Ectodermal cell (in vitro differentiated cells): ENCODE results near the gene JUND.
A peak's percentile ranks its signal among the peaks of the same experiment; 100 is the strongest.

ENCODE experiments used
- H3K27ac ChIP-seq: 2 replicates; pipeline ENCODE4 v1.7.0; 2013; ENCODE audit warnings: mild to moderate bottlenecking, low read depth, low read length; ENCODE audit not compliant: insufficient read depth, poor library complexity, severe bottlenecking
- H3K27me3 ChIP-seq: 2 replicates; pipeline ENCODE4 v1.7.0; 2013; ENCODE audit warnings: mild to moderate bottlenecking, low read length; ENCODE audit not compliant: insufficient read depth, control insufficient read depth, poor library complexity, severe bottlenecking
- H3K36me3 ChIP-seq: one replicate; pipeline ENCODE4 v1.7.0; 2013; ENCODE audit warnings: low read length; ENCODE audit not compliant: control insufficient read depth, insufficient read depth
- H3K4me1 ChIP-seq: one replicate; pipeline ENCODE4 v1.7.0; 2013; ENCODE audit warnings: low read length; ENCODE audit not compliant: control insufficient read depth, insufficient read depth
- H3K4me3 ChIP-seq: 2 replicates; pipeline ENCODE4 v1.7.0; 2013; ENCODE audit warnings: low read depth, low read length, control low read depth; ENCODE audit not compliant: insufficient read depth
- H3K9me3 ChIP-seq: 2 replicates; pipeline ENCODE4 v1.7.0; 2013; ENCODE audit warnings: mild to moderate bottlenecking, low read length, moderate library complexity; ENCODE audit not compliant: control insufficient read depth
- WGBS, 2 experiments: methylation state at CpG; one replicate each; pipeline ENCODE4 v1.1.7; 2013; ENCODE audit warnings: missing lambda C conversion rate in 2 of 2; 5-methylcytosine and 5-hydroxymethylcytosine counted together

Gene JUND

GRCh38 chr19:18245297-18245696 lies 36.1 kb downstream of the JUND start:
- Histone ChIP-seq H3K4me3 (no peak overlapping the region), H3K27me3 (no peaks in the 10 kb centered on the region), H3K4me1 (no peaks in the 10 kb centered on the region), H3K27ac (no peak overlapping the region), H3K9me3 (no peaks in the 10 kb centered on the region), H3K36me3 (no peaks in the 10 kb centered on the region)
- 77 to 78% methylated on average over 7 of the region's 7 CpGs for WGBS, 2 experiments

- no peaks in the 10 kb centered on the region for H3K4me1 ChIP-seq
- H3K9me3 ChIP-seq, result no peaks in the 10 kb centered on the region
- peaks cover 7% of the 10 kb centered on the region for H3K27me3 ChIP-seq
- 41 to 44% methylated on average over 12 of the region's 12 CpGs for WGBS, 2 experiments
- no peak overlapping the region for H3K27ac ChIP-seq
- no peak overlapping the region for H3K4me3 ChIP-seq
- H3K36me3 ChIP-seq, result no peaks in the 10 kb centered on the region
These were observed 42.1 kb downstream of the JUND start for GRCh38 chr19:18239303-18239702.

DNA sequence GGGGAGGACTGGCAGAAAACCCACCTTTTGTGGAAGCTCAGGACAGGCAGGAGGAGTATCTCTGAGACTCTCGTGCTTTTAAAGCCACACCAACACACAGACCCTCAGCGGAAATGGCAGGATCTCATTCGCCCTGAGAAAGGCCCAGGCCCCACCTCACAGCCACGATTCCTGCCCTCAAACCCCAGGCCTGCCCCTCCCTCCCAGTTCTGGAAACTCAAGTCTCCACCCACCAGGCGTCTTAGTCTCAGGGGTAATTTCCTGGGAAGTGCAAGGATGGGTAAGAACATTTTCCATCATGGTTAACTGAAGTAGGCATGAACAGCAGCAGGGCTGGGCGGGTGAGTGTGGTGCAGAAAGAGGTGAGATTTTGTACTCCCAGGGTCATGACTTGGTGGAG lies 47.2 kb downstream of the JUND start:
- 49 to 52% methylated on average over 6 of the region's 6 CpGs for WGBS, 2 experiments
- H3K36me3 ChIP-seq, result no peaks in the 10 kb centered on the region
- no peak overlapping the region for H3K4me3 ChIP-seq
- H3K4me1 ChIP-seq, result peaks cover 4% of the 10 kb centered on the region
- peaks cover 22% of the 10 kb centered on the region for H3K27me3 ChIP-seq
- H3K27ac ChIP-seq, result no peak overlapping the region
- H3K9me3 ChIP-seq, result no peaks in the 10 kb centered on the region

DNA sequence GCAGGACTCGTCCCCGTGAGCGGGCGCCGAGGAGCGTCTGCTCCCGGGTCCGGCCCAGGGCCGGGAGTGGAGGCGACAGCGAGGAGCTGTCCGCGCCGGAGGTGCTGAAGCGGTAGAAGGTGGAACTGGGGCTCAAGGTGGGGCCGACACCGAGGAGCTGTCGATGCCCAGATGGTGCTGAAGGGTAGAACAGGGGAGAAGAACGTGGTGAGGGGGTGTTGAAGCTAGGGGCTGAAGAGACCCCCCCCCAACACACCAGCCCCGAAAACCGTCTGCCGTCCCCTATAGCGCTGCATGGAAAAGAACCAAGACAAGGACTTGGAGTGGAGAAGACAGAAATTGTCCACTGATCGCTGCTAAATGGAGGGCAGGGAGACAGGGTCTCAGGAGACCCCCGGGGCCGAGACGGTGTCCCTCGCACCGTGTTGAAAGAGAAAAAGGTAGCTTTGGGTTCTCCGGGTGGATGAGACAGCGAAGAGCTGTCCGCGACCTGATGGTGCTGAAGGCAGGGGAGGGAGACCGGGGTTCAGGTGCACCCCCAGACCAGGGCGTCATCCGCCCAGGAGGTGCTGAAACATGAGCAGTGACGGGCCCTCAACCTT lies 48.1 kb downstream of the JUND start:
- H3K4me3 ChIP-seq, result no peak overlapping the region
- no peak overlapping the region for H3K27ac ChIP-seq
- H3K4me1 ChIP-seq, result peaks cover 4% of the 10 kb centered on the region
- no peaks in the 10 kb centered on the region for H3K9me3 ChIP-seq
- 20 to 21% methylated on average over 37 of the region's 37 CpGs for WGBS, 2 experiments
- H3K36me3 ChIP-seq, result no peaks in the 10 kb centered on the region
- peaks cover 19% of the 10 kb centered on the region for H3K27me3 ChIP-seq

DNA sequence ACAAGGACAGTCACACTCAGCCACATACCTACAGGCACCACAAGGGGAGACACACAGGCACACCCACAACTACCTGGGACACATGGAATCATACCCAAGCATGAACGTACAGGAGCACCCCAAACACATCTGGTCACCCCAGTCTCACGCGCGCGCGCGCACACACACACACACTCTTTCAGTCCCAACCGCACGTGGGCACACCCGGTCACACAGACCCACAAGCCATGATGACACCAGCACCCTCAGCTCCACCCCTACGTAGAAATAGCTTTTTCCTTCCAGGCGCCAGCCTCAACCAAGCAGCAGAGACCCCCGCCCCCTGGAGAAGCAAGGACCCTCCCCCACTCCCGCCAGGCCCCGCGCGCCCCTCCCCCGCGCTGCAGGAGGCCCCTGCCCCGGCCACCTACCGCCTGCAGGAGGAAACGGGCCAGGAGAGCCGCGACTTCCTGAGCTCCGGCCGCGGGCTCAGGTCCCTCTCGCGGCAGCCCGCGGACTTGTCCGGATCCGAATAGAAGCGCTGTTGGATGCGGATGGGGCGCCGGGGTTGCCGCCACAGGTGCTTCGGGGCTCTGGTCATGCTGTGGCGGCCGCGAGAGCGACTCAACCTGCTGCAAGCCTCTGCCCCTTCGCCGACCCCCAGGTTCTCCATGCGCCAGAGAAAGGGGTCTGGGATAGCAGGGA lies 48.7 kb downstream of the JUND start:
- Histone ChIP-seq H3K27me3 (peaks cover 19% of the 10 kb centered on the region), H3K4me1 (peaks cover 4% of the 10 kb centered on the region), H3K9me3 (no peaks in the 10 kb centered on the region), H3K27ac (no peak overlapping the region), H3K4me3 (peak overlapping the region; percentile 14), H3K36me3 (no peaks in the 10 kb centered on the region)
- 4% methylated on average over 46 of the region's 46 CpGs for WGBS, 2 experiments

DNA sequence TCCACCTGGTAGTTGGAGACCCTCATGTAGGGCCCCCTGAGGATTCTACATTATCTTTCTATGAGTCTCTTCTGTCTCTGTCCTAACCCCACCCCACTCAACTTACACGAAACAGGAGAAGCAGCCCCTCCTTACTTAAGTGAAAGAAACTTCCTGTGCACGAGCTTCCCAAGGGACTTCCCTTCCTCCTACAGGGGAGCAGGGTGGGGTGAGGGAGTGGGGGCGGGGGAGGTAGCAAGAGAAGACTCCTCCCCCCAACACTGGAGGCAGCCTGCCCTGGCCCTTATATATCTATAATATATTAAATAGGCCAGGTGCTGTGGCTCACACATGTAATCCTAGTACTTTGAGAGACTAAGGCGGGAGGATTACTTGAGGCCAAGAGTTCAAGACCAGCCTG lies 49.6 kb downstream of the JUND start:
- 54 to 88% methylated on average over 1 to 2 of the region's 4 CpGs for WGBS, 2 experiments
- H3K9me3 ChIP-seq, result no peaks in the 10 kb centered on the region
- H3K4me1 ChIP-seq, result peaks cover 4% of the 10 kb centered on the region
- no peak overlapping the region for H3K27ac ChIP-seq
- H3K36me3 ChIP-seq, result no peaks in the 10 kb centered on the region
- H3K4me3 ChIP-seq, result no peak overlapping the region
- peaks cover 29% of the 10 kb centered on the region for H3K27me3 ChIP-seq

- H3K27me3 ChIP-seq, result peaks cover 35% of the 10 kb centered on the region
- H3K4me1 ChIP-seq, result peaks cover 4% of the 10 kb centered on the region
- H3K4me3 ChIP-seq, result no peak overlapping the region
- no peaks in the 10 kb centered on the region for H3K36me3 ChIP-seq
- H3K27ac ChIP-seq, result no peak overlapping the region
- 69 to 72% methylated on average over 18 of the region's 18 CpGs for WGBS, 2 experiments
- no peaks in the 10 kb centered on the region for H3K9me3 ChIP-seq
These were observed 50.3 kb downstream of the JUND start for GRCh38 chr19:18230941-18231734.

DNA sequence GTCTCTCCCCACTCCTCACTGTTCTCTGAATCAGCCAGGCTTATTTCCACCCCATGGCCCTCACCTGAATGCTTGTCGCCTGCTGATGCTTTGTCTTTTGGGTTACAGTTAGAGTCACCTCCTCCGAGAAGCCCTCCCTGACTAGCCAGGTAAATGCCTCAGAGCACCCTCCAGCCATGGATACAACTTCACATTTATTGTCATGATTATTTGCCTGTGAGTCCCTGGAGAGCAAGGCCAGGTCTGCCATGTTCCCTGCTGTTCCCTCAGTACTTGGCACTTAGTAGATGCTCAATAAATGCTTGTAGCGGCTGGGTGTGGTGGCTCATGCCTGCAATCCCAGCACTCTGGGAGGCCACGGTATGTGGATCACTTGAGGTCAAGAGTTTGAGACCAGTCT lies 51.5 kb downstream of the JUND start:
- Histone ChIP-seq H3K9me3 (no peaks in the 10 kb centered on the region), H3K4me1 (peaks cover 8% of the 10 kb centered on the region), H3K27me3 (peaks cover 47% of the 10 kb centered on the region), H3K4me3 (no peak overlapping the region), H3K36me3 (no peaks in the 10 kb centered on the region), H3K27ac (no peak overlapping the region)
- WGBS, 2 experiments, result 77 to 80% methylated on average over 4 of the region's 4 CpGs
